ENCODE measurements around the gene COBL.

COBL gene

DNA sequence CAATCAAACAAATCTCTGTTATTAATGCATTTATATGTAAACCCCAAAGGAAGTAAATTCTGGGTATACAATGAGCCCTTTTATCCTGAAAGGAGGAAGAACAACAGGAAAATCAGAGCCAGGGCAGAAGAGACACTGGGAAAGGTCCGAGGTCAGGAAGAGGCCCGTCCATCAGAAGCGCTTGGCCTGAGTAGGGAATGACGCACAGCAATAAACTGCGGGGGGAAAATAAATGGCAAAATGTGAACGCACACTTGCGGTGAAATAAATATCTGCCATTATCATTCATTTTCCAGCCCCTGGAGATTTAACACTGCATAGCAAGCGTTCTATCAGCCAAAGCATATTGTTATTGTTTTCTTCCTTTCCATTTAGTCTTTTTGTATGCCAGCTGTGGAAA lies 243.4 kb downstream of the COBL start:
- DNase-seq (ENCODE audit: low read depth), result no peak

- no peak for DNase-seq (ENCODE audit: low read depth)
These were observed 244.3 kb downstream of the COBL start for GRCh38 chr7:51072281-51072680.

DNA sequence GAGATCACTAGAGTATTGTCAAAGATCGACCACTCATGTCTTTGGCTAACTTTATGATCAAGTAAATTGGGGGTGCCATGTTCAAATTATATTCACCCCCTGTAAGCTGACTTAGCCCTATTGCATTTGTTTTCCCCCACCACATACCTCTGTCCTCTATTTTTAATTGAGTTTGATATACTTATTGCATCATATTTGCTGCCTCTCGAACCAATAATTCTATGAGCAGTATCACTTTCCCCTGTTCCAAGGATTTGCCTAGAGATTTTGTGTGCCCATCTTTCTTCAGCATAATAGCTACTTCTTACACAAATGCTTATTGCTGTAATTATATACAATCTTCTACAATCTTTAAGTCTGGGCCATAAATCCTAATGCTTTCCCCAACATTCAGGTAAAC lies 245.2 kb downstream of the COBL start:
- DNase-seq (ENCODE audit: low read depth), result no peak

DNA sequence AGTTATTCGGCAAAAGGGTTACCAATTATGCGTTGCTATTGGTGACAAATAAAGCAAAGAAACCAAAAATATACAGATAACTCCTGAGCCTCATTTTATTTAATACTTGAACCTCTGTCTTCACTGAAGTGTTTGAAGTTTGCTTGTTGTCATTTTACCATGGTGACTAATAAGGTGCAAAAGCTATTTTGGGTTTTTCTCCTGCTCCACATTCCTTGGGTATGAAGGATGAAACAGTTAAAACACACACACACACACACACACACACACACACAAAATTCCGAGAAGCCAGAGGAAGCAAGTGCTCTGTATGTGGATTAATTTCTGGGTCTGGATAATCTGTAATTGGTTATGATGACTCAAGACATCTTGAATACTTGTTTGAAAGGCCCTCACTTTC lies 246.5 kb downstream of the COBL start:
- DNase-seq (ENCODE audit: low read depth), result no peak

GRCh38 chr7:51069411-51070083 lies 247.1 kb downstream of the COBL start:
- DNase-seq (ENCODE audit: low read depth), result no peak

GRCh38 chr7:51068401-51068800 lies 248.2 kb downstream of the COBL start:
- DNase-seq (ENCODE audit: low read depth), result no peak

DNA sequence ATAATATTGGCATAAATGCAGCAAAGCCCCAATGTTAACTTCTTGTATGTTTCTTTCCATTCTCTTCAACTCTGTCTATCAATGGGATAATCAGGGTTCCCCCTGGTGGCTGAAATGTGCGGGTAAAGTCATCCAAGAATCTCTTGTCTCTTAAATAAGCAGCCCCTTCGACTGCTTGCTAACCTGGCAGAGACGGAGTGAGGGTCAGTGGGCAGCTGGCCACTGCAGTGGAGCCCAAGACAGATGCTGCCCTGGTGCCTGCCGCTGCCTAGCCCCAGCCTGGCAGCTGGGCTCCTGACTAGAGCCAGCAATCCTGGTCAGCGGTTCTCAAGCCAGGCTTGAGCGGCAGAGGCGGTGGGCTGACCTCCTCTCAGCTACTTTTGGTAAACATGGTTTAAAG lies 248.9 kb downstream of the COBL start:
- peak; percentile 55 for DNase-seq (ENCODE audit: low read depth)

GRCh38 chr7:51067258-51067657 lies 249.4 kb downstream of the COBL start:
- DNase-seq (ENCODE audit: low read depth), result no peak

- no peak for DNase-seq (ENCODE audit: low read depth)
These were observed 250.2 kb downstream of the COBL start for GRCh38 chr7:51066405-51066882.

- DNase-seq (ENCODE audit: low read depth), result no peak
These were observed 250.8 kb downstream of the COBL start for GRCh38 chr7:51065766-51066165.

GRCh38 chr7:51064688-51065087 lies 251.9 kb downstream of the COBL start:
- DNase-seq (ENCODE audit: low read depth), result no peak

DNA sequence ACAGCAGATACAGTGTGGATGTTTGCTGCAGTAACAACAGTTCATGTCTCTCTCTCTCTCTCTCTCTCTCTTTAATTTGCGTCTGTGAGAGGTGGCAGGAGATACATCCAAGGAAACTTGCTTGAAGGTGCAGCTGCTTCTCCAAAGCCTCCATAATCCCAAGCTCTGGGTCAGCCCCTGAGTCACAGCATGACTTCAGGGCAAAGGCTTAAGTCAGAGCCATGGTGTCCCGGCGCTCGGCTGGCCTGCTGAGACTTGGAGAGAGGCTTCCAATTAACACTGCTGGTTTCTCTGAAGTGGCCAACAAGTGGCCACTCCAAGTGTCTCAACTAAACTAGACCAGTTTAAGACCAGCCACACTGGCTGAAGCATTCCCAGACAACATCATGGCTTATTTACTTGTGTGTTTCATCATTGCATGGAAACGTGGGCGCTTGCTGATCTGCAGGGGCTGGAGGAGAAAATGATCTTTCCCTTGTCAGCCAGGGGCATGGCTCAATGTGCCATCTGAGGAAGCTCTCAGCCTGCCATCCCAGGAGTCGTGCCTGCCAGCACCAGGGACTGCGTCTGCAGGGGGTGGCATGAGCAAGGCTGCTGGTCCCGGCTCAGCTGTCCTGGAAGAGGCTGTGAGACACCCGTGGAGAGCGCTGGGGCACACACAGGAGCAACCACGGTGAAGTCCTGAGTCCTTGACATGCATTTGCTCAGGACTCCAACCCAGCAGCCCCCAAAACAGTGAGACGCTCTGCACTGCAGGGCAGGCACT lies 254.2 kb downstream of the COBL start:
- no peak for DNase-seq (ENCODE audit: low read depth)

- DNase-seq (ENCODE audit: low read depth), result no peak
These were observed 256.1 kb downstream of the COBL start for GRCh38 chr7:51060536-51060935.

GRCh38 chr7:51059504-51060142 lies 257.0 kb downstream of the COBL start:
- peak; percentile 27 for DNase-seq (ENCODE audit: low read depth)

GRCh38 chr7:51058764-51059163 lies 257.8 kb downstream of the COBL start:
- no peak for DNase-seq (ENCODE audit: low read depth)

- DNase-seq (ENCODE audit: low read depth), result no peak
These were observed 261.4 kb downstream of the COBL start for GRCh38 chr7:51055039-51055840.

- DNase-seq (ENCODE audit: low read depth), result no peak
These were observed 262.4 kb downstream of the COBL start for GRCh38 chr7:51054231-51054630.

DNA sequence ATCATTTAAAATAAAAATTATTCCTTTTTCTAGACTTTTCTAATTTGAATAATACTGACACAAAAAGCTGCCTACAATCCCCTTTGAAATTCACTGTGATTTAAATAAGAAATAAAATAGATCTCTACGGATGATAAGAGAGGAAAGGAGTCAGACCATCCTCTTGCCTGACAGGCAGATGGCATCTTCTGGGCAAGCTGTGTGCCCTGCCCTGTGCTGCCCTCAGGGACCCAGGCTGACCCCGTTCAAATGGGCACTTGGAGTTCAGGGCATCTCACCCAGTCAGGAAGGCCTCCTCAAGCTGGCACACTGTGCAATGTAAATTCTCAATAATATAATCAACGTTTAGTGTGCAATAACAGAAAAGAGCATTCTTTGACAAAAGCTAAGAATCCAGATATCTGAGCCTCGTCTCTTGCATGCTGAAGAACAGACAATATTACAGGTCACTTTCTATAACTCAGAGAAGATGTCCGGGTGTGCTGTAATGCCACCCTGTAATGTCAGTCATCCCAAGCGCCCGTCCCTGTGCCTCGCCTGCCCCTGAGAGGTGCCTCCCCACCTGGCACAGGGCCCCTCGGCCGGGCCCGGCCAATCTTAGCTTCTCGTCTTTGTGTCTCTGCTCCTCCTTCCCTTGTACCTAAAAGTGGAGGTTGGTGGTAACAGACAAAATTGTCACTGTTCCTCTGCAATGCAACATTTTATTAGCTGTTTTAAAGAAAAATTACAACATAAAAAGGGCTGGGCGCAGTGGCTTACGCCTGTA lies 263.3 kb downstream of the COBL start:
- no peak for DNase-seq (ENCODE audit: low read depth)

- no peak for DNase-seq (ENCODE audit: low read depth)
These were observed 270.1 kb downstream of the COBL start for GRCh38 chr7:51046482-51046881.

DNA sequence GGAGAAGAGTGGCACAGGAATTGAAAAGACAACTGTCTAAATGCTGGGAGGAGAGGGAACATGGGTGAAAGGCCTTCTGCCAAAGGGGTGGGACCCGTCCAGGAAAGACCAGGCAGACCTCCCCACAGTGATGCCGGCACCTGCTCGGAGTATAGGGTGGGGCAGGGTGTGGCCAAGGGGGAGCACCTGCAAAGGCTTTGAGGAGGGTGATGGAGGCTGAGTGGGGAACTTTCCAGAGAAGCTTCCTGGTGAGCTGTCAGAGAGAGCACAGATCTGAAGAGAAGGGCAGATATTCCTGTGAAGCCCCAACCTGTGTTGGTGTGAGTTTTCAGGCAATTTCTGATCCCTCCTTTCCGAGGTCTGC lies 270.5 kb downstream of the COBL start:
- no peak for DNase-seq (ENCODE audit: low read depth)

DNA sequence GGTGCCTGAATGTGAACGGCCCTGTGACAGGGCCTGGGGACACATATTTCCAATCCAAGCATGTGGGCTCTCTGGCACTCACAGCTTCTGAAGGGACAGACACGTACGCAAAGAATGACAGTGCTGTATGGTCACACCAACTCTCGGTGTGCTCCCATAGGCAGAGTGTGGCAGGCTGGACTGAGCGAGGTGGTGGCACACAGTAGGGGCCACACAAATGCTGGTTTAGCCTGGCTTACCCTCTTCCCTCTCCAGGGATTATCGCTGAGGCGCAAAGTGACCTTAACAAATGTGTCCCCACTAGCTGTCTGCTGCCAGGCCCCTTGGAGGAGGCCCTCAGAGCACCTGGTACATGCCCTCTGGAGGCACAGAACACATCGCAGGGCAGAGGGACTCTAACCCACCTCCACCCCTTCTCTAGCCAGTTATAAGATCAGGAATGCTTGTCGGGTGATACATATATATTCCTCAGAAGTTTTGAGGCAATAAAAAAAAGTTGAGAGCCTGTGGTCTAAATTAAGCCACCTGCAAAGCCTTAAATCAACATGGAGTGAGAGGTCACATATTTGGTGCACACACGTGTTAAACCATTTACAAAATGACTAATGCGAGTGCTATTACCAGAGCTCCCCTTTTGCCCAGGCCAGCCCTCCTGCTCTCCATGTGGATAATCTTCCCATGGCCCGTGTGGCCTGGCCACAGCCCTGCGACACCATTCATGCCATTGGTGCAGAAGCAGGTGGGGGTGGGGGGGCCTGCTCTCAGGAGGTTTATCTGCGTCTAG lies 271.1 kb downstream of the COBL start:
- DNase-seq (ENCODE audit: low read depth), result no peak

Data from fibroblast of the conjunctiva (primary cell).